ENCODE data around the gene BPTF.
"Not testable (repeated sequence)": the region's sequence is repeated elsewhere in the genome, so short reads cannot be mapped to it uniquely, and the experiment has no call there.

BPTF gene

DNA sequence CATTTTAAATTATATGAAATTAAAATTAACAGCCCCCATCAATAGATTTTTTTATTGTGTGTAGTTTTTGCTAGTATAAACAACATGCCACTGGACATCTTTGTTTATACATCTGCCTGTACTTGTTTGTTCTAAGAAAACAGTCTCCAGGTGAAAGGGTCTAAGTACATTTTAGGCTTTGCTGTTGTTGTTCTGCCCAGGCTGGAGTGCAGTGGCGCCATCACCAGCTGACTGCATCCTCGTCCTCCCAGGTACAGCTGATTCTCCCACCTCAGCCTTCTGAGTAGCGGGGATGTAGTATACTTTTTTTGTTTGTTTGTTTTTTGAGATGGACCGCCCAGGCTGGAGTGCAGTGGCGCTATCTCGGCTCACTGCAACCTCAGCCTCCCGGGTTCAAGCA lies 145.5 kb downstream of the BPTF start:
- no peak for DNase-seq (ENCODE audit: low read depth, low spot score)
- H3K4me3 ChIP-seq (ENCODE audit: low read length): no peak overlapping the region

GRCh38 chr17:67974185-67974584 lies 148.9 kb downstream of the BPTF start:
- Histone ChIP-seq H3K36me3 (ENCODE audit: control insufficient read depth, insufficient read depth, low read length) (no peaks in the 10 kb centered on the region; the same call in 1 of the 2 replicates), H3K27ac (ENCODE audit: low read length) (peak overlapping the region; percentile 52), H3K4me3 (ENCODE audit: low read length) (peak overlapping the region; percentile 72; the same call in 1 of the 2 replicates), H3K9me3 (ENCODE audit: control insufficient read depth, insufficient read depth, low read length) (no peaks in the 10 kb centered on the region), H3K4me1 (ENCODE audit: control insufficient read depth, insufficient read depth, low read length) (0 out of 2 replicates have a peak, but pooled peaks cover 1% of the 10 kb centered on the region), H3K27me3 (ENCODE audit: control insufficient read depth, insufficient read depth, low read length) (no peaks in the 10 kb centered on the region)
- no peak for DNase-seq (ENCODE audit: low read depth, low spot score)
- WGBS (ENCODE audit: insufficient coverage, insufficient read length): no CpG with 5 or more reads among the region's 9 CpGs

More for the DNA sequence above, 145.5 kb downstream of the BPTF start:
- Histone ChIP-seq H3K36me3 (ENCODE audit: control insufficient read depth, insufficient read depth, low read length) (peaks cover under 1% of the 10 kb centered on the region; the same call in 1 of the 2 replicates), H3K27me3 (ENCODE audit: control insufficient read depth, insufficient read depth, low read length) (no peaks in the 10 kb centered on the region), H3K27ac (ENCODE audit: low read length) (no peak overlapping the region), H3K4me1 (ENCODE audit: control insufficient read depth, insufficient read depth, low read length) (no peaks in the 10 kb centered on the region), H3K9me3 (ENCODE audit: control insufficient read depth, insufficient read depth, low read length) (no peaks in the 10 kb centered on the region)
- WGBS (ENCODE audit: insufficient coverage, insufficient read length): no CpG with 5 or more reads among the region's 7 CpGs

DNA sequence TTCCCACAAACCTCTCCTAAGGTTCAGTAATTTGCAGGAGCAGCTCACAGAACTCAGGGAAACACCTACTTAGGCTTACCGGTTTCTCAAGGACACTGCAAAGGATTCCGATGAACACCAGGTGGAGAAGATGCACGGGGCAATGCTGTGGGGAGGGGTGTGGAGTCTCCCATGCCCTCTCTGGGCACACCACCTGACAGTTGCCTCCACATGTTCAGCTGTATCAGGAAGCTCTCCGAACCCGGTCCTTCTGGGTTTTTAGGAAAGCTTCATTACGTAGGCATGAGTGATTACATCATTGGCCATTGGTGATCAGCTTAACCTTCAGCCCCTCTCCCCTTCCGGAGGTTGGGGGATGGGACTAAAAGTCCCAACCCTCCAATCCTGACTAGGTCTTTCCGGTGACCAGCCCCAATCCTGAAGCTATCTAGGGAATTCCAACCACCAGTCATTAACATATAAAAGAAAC lies 149.3 kb downstream of the BPTF start:
- peak overlapping the region; percentile 52 for H3K27ac ChIP-seq (ENCODE audit: low read length)
- H3K4me3 ChIP-seq (ENCODE audit: low read length): peak overlapping the region; percentile 72; the same call in 1 of the 2 replicates
- peak; percentile 93 for DNase-seq (ENCODE audit: low read depth, low spot score)
- no CpG with 5 or more reads among the region's 8 CpGs for WGBS (ENCODE audit: insufficient coverage, insufficient read length)
- H3K4me1 ChIP-seq (ENCODE audit: control insufficient read depth, insufficient read depth, low read length): 0 out of 2 replicates have a peak, but pooled peaks cover 1% of the 10 kb centered on the region
- H3K27me3 ChIP-seq (ENCODE audit: control insufficient read depth, insufficient read depth, low read length): no peaks in the 10 kb centered on the region
- no peaks in the 10 kb centered on the region for H3K9me3 ChIP-seq (ENCODE audit: control insufficient read depth, insufficient read depth, low read length)
- no peaks in the 10 kb centered on the region; the same call in 1 of the 2 replicates for H3K36me3 ChIP-seq (ENCODE audit: control insufficient read depth, insufficient read depth, low read length)

GRCh38 chr17:67976306-67976705 lies 151.0 kb downstream of the BPTF start:
- not testable (repeated sequence) for H3K27ac ChIP-seq (ENCODE audit: low read length); DNase-seq (ENCODE audit: low read depth, low spot score); H3K36me3 ChIP-seq (ENCODE audit: control insufficient read depth, insufficient read depth, low read length); H3K4me3 ChIP-seq (ENCODE audit: low read length); H3K9me3 ChIP-seq (ENCODE audit: control insufficient read depth, insufficient read depth, low read length); H3K4me1 ChIP-seq (ENCODE audit: control insufficient read depth, insufficient read depth, low read length); H3K27me3 ChIP-seq (ENCODE audit: control insufficient read depth, insufficient read depth, low read length)
- no CpG with 5 or more reads among the region's 6 CpGs for WGBS (ENCODE audit: insufficient coverage, insufficient read length)

- H3K27me3 ChIP-seq (ENCODE audit: control insufficient read depth, insufficient read depth, low read length): no peaks in the 10 kb centered on the region
- no peaks in the 10 kb centered on the region; the same call in 1 of the 2 replicates for H3K36me3 ChIP-seq (ENCODE audit: control insufficient read depth, insufficient read depth, low read length)
- DNase-seq (ENCODE audit: low read depth, low spot score): no peak
- no peak overlapping the region for H3K4me3 ChIP-seq (ENCODE audit: low read length)
- H3K4me1 ChIP-seq (ENCODE audit: control insufficient read depth, insufficient read depth, low read length): 0 out of 2 replicates have a peak, but pooled peaks cover 1% of the 10 kb centered on the region
- H3K27ac ChIP-seq (ENCODE audit: low read length): no peak overlapping the region
- H3K9me3 ChIP-seq (ENCODE audit: control insufficient read depth, insufficient read depth, low read length): no peaks in the 10 kb centered on the region
- no CpG with 5 or more reads among the region's 2 CpGs for WGBS (ENCODE audit: insufficient coverage, insufficient read length)
Observed at GRCh38 chr17:67980456-67980855, 155.2 kb downstream of the BPTF start.

DNA sequence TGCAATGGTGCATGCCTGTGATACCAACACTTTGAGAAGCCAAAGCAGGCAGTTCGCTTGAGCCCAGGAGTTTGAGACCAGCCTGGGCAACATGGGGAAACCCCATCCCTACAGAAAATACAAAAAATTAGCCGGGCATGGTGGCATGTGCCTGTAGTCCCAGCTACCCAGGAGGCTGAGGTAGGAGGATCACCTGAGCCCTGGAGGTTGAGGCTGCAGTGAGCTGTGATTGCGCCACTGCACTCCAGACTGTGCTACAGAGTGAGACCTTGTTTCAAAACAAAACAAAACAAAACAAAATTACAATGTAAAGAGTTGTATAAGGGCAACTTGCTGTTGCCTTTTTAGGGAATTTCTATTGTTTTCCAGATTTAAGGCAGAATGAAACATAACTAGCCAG lies 155.6 kb downstream of the BPTF start:
- not testable (repeated sequence) for H3K4me1 ChIP-seq (ENCODE audit: control insufficient read depth, insufficient read depth, low read length); H3K27ac ChIP-seq (ENCODE audit: low read length); H3K27me3 ChIP-seq (ENCODE audit: control insufficient read depth, insufficient read depth, low read length); H3K9me3 ChIP-seq (ENCODE audit: control insufficient read depth, insufficient read depth, low read length); H3K36me3 ChIP-seq (ENCODE audit: control insufficient read depth, insufficient read depth, low read length); H3K4me3 ChIP-seq (ENCODE audit: low read length); DNase-seq (ENCODE audit: low read depth, low spot score)
- WGBS (ENCODE audit: insufficient coverage, insufficient read length): no CpG with 5 or more reads among the region's 3 CpGs

- no peaks in the 10 kb centered on the region for H3K27me3 ChIP-seq (ENCODE audit: control insufficient read depth, insufficient read depth, low read length)
- WGBS (ENCODE audit: insufficient coverage, insufficient read length): no CpG with 5 or more reads among the region's 9 CpGs
- no peaks in the 10 kb centered on the region; the same call in 1 of the 2 replicates for H3K36me3 ChIP-seq (ENCODE audit: control insufficient read depth, insufficient read depth, low read length)
- H3K27ac ChIP-seq (ENCODE audit: low read length): no peak overlapping the region
- H3K4me1 ChIP-seq (ENCODE audit: control insufficient read depth, insufficient read depth, low read length): no peaks in the 10 kb centered on the region
- H3K4me3 ChIP-seq (ENCODE audit: low read length): no peak overlapping the region
- H3K9me3 ChIP-seq (ENCODE audit: control insufficient read depth, insufficient read depth, low read length): no peaks in the 10 kb centered on the region
- no peak for DNase-seq (ENCODE audit: low read depth, low spot score)
Observed at GRCh38 chr17:67982034-67982640, 156.8 kb downstream of the BPTF start.

- Histone ChIP-seq H3K36me3 (ENCODE audit: control insufficient read depth, insufficient read depth, low read length) (no peaks in the 10 kb centered on the region; the same call in 1 of the 2 replicates), H3K4me1 (ENCODE audit: control insufficient read depth, insufficient read depth, low read length) (no peaks in the 10 kb centered on the region), H3K9me3 (ENCODE audit: control insufficient read depth, insufficient read depth, low read length) (no peaks in the 10 kb centered on the region), H3K27me3 (ENCODE audit: control insufficient read depth, insufficient read depth, low read length) (no peaks in the 10 kb centered on the region), H3K27ac (ENCODE audit: low read length) (no peak overlapping the region), H3K4me3 (ENCODE audit: low read length) (no peak overlapping the region)
- DNase-seq (ENCODE audit: low read depth, low spot score): no peak
- WGBS (ENCODE audit: insufficient coverage, insufficient read length): no CpG with 5 or more reads among the region's 8 CpGs
Observed at GRCh38 chr17:67982686-67983382, 157.5 kb downstream of the BPTF start.

- Histone ChIP-seq H3K27me3 (ENCODE audit: control insufficient read depth, insufficient read depth, low read length) (no peaks in the 10 kb centered on the region), H3K36me3 (ENCODE audit: control insufficient read depth, insufficient read depth, low read length) (no peaks in the 10 kb centered on the region; the same call in 1 of the 2 replicates), H3K27ac (ENCODE audit: low read length) (no peak overlapping the region), H3K9me3 (ENCODE audit: control insufficient read depth, insufficient read depth, low read length) (no peaks in the 10 kb centered on the region), H3K4me3 (ENCODE audit: low read length) (no peak overlapping the region), H3K4me1 (ENCODE audit: control insufficient read depth, insufficient read depth, low read length) (no peaks in the 10 kb centered on the region)
- WGBS (ENCODE audit: insufficient coverage, insufficient read length): no CpG with 5 or more reads among the region's 3 CpGs
- no peak for DNase-seq (ENCODE audit: low read depth, low spot score)
Observed at GRCh38 chr17:67983383-67983688, 158.0 kb downstream of the BPTF start.

DNA sequence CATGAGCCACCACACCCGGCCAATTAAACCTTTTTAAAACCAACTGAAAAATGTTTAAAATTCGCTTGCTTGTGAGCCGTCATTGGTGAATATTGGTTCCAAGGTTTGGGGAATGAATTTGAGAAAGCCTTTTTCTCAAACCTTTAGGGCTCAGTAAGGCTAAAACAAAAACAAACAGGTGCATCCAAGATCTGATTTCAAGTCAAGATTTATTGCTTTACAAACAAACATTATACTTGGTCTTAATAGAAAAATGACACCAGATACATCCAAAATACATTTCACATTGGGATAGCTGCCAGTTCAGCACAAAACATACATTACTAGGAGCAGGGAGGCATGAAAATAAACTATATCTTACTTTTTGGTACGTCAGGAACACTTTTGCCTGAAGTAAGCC lies 165.6 kb downstream of the BPTF start:
- no peak overlapping the region for H3K27ac ChIP-seq (ENCODE audit: low read length)
- H3K9me3 ChIP-seq (ENCODE audit: control insufficient read depth, insufficient read depth, low read length): no peaks in the 10 kb centered on the region
- no peak for DNase-seq (ENCODE audit: low read depth, low spot score)
- no peaks in the 10 kb centered on the region; the same call in 1 of the 2 replicates for H3K27me3 ChIP-seq (ENCODE audit: control insufficient read depth, insufficient read depth, low read length)
- WGBS (ENCODE audit: insufficient coverage, insufficient read length): no CpG with 5 or more reads among the region's 4 CpGs
- H3K4me3 ChIP-seq (ENCODE audit: low read length): no peak overlapping the region
- H3K36me3 ChIP-seq (ENCODE audit: control insufficient read depth, insufficient read depth, low read length): no peaks in the 10 kb centered on the region
- no peaks in the 10 kb centered on the region for H3K4me1 ChIP-seq (ENCODE audit: control insufficient read depth, insufficient read depth, low read length)

Data from iPS DF 6.9 (cell line).